HG02571 (cell line): Measurements from ENCODE around the gene MEF2D.

Experiments
- ATAC-seq: cut with Tn5 transposase; IDR thresholded peaks from one replicate; pipeline ENCODE4 v1.9.1; 2021; ENCODE audit warnings: mild to moderate bottlenecking, moderate library complexity; ENCODE audit not compliant: unreplicated experiment

The MEF2D gene

GRCh38 chr1:156471496-156472490 lies 28.8 kb downstream of the MEF2D start:
- no peak for ATAC-seq

DNA sequence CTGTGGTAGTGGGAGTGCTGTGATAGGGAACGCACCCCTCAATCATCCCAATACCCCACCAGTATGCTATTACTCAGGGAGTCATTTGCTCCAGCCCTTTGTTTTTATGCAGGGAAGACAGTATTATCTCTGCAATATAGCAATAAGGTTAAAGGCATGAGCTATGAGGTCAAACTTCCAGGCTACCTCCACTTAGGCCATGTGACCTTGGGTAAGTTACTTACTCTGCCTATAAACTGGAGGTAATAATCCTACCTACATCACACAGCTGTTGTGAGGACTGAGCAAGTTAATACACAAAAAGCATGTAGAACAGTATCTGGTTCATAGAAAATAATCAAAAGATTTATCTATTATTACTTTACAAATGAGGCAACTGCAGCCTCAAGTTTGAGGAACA lies 30.1 kb downstream of the MEF2D start:
- ATAC-seq, result no peak

DNA sequence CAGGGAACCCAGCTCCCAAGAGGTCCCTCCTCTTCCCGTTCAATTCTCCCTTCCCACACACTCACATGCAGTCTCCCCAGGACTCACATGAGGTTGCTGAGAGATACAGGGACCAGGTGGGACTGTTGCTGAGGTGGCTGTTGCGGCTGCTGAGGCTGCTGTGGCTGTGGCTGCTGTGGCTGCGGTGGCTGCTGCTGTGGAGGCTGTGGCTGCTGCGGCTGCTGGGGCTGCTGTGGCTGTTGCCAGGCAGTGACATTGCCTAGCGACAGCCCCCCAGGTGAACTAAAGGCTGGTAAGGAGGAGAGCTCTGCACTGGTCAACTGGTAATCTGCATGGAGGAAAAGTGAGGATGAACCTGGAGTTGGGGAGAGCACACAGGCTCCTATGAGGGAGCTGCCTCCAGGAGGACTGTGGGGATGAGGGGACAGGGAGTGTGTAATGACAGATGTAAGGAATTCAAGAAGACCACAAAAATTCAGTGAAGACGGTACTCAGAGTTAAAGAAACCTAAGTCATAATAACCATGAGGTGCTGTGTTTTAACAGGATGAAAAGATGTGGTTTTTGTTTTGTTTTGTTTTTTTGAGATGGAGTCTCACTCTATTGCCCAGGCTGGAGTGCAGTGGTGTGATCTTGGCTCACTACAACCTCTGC lies 31.8 kb downstream of the MEF2D start:
- no peak for ATAC-seq

DNA sequence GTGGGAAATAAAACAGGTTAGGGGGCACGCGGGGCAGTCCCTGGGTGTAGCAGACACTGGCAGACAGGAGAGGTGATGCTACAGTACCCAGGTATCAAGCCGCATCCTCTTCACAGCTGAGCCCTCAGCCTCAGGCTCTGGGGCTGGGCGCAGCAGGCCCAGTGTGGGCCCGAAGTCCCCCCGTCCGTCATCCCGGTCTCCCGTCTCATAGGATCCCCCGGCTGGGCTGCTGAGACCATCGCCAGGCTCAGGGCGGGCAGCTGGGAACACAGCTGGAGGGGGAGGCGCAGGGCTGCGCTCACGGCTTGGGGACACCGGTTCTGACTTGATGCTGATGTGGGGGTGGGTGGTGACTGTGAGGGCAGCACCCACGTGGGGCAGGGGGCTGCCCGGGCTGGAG lies 32.7 kb downstream of the MEF2D start:
- no peak for ATAC-seq

- no peak for ATAC-seq
These were observed 33.2 kb downstream of the MEF2D start for GRCh38 chr1:156467385-156467784.

DNA sequence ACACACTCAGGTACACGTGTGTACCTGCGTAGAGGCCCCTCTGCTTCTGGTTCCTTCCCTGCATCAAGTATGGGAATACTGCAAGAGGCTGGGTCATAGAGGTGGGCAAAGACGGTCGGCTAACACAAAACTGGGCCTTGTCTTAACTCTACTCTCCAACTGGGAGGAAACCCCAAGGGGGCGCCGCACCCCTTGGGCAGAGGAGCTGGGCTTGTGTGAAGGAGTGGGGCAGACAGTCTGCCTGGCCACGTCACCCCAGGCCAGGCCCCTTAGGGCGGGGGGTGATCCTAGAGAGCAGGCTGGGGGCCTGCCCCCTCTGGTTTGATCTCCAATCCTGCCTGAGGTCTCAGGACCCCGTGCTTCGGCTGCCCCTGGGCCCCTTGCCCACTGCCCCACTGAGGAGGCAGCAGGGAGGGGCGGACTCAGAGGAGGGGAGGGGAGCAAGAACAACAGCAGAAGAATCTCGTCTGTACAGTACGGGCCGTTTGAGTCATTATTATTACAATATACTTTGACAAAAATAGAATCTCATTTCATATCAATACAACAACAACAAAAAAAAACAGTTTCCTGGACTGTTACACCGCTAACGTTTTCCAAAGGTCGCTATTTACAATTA lies 34.7 kb downstream of the MEF2D start:
- no peak for ATAC-seq

- no peak for ATAC-seq
These were observed 35.6 kb downstream of the MEF2D start for GRCh38 chr1:156464825-156465452.

- no peak for ATAC-seq
These were observed 36.2 kb downstream of the MEF2D start for GRCh38 chr1:156464335-156464734.

GRCh38 chr1:156463874-156464273 lies 36.7 kb downstream of the MEF2D start:
- ATAC-seq, result no peak

GRCh38 chr1:156462954-156463795 lies 37.4 kb downstream of the MEF2D start:
- no peak for ATAC-seq

DNA sequence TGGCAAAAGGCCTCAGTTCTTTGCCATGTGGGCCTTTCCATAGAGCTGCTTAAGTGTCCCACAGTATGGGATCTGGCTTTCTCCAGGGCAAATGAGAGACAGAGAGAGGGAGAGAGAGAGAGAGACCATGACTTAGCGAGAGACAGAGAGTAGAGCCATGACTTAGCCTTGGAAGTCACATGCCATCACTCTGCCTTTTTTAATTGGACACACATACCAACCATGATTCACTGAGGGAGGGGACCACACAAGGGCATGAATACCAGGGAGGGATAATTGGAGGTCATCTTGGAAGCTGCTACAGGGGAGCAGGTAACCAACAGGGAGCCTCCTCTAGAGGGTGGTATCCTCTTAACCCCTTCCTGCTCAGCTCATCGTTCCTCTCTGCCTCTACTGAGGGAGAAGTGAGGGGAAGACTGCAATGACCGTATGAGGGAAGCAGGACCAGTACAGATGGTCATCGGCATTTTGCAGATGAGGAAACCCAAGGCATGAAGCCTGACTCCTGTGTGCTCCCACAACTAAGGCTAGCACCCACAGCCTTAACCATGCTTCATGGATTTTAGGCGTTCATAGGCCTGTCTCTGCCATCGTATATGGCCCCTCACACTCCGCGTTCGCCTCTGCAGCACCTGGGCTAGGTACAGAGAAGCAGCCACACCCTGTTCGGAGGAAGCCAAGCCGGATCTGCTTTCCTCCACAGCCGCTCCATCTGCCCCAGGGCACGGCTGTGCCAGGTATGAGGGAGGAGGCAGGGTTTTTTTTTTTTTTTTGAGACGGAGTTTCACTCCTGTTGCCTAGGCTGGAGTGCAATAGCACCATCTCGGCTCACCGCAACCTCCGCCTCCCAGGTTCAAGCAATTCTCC lies 38.6 kb downstream of the MEF2D start:
- ATAC-seq, result no peak

DNA sequence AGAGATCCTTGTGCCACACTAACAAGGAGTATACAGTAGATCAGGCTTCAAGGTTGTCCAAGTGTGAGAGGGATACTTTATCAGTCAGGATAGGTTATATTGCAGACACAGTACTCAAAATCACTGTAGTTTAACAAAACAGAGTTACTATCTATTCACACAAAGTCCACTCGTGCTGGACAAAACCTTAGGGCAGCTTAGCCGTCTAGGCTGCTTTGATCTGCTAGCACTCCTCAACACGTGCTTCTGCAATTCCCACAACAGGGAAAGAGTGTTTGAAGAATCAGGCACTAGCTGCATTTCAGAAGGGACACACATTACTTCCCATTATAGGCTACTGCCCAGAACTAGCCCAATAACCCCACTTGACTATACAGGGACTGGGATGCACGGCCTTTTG lies 39.5 kb downstream of the MEF2D start:
- no peak for ATAC-seq

DNA sequence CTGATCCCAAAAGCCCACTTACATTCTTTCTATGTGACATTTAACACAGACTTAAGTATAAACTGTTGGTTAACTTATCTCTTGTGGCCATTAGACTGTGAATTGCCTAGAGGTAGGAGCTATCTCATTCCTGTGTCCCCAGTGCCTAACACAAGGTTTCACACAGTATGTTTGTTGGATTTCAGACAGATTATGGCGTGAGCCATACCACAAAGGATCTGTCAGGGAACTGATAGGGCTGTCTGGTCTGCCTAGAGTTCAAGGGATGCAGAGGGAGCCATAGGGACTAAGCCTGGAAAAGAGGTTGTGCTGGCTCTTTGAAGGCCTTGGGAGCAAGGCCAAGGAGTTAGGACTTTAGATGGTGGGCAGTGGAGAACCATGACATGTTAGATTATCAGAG lies 40.0 kb downstream of the MEF2D start:
- no peak for ATAC-seq

DNA sequence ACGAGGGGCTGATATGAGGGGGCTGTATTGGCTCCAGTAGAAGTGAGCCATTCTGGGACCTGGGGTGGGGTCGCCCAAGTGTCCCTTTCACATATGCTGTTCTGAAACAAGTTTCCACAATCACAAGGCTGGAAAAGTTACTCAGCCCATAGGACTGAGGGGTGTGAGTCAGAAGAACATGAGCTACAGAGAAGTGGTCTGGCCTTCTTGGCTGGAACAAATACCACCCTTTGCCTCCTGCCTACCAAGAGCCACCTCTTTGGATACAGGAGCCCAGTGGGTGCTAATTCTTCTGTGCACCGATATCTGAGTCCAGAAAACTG lies 42.4 kb downstream of the MEF2D start:
- ATAC-seq, result no peak

GRCh38 chr1:156456625-156457465 lies 43.7 kb downstream of the MEF2D start:
- peak; percentile 77 for ATAC-seq

DNA sequence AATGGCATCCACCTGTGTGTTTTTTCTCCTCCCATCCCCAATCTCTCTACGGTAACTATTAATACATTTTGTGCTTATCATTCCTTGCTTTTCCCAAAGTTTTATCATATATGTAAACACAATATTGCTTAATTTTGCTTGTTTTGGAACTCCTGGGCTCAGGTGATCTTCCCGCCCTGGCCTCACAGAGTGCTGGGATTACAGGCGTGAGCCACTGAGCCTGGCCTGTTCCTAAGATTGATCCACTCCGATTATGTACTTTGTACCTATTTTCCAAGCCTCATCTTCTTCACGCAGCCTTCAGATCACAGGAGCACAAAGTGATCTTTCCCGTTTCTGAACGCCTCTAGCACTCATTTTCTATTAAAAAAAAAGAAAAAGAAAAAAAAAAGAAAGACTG lies 45.2 kb downstream of the MEF2D start:
- no peak for ATAC-seq

GRCh38 chr1:156452907-156453306 lies 47.7 kb downstream of the MEF2D start:
- ATAC-seq, result no peak

DNA sequence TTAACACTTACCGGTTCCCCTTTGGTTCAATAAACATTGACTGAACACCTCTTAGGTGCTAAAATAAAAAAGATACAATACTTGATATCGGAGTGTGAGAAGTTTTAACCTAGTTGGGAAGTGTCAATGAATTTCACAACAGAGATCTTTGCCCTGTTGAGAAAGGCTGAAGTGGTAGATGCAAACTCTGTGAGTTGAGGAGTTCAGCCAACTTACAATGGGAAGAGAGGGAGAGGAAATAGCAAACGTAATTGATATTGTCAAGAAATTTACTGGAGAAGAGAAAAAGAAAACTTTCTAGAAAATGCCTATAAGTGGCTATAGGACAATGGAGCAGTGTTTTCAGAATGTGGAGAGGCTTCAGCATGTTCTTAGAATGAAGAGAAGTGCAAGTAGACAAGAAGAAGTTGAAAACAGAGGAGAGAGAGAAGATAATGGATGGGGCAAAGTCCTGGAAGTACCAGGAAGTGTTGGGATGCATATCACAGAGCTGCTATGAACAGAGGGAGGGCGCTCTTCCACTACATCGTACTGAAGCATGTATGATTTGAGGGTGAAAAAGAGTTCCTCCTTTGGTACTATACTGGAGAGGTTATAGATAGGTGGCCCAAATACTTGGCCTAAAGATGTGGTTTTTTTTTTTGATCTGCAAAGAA lies 48.9 kb downstream of the MEF2D start:
- ATAC-seq, result no peak
